ENCODE measurements around the gene CTSO. TPM values are rescaled to one million over a fixed set of nuclear protein-coding genes. Genes with fewer than 3 reads are reported as not detected.

Gene CTSO
- total and polyA plus RNA-seq, 3 donors from 2014 or later: 10.9 to 18.6 (median 16.7) TPM

DNA sequence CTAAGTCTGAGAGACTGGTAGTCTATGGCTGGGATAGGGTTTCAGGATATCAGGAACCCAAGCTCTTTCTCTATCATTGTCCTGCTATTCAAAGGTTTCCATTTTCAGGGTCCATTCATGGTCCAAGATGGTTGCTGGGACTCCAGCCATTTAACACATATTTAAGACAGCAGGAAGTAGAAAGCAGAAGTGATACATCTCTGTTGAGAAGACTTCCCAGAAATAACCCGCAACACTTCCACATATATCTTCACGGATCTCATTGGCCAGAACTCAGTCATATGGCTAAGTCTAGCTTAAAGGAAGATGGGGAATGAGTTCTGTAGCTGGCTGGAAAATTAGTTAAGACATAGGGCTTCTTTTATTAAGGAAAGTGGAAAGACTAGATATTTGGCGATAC, 23.8 kb downstream of the CTSO start:
- H3K4me1 ChIP-seq: no peaks in the 10 kb centered on the region
- WGBS, 2 donors: 98 to 100% methylated on average over 3 of the region's 3 CpGs
- no peaks in the 10 kb centered on the region for H3K9me3 ChIP-seq
- no peaks in the 10 kb centered on the region for H3K36me3 ChIP-seq (ENCODE audit: low read depth, missing control alignments)
- DNase-seq: no peak
- intact Hi-C loops (cut with DNase I; ENCODE audit: low total_unique reads): no loop called here
- H3K27me3 ChIP-seq: no peaks in the 10 kb centered on the region
- no peak overlapping the region for H3K4me3 ChIP-seq
- no peak overlapping the region for H3K27ac ChIP-seq
- TF ChIP-seq POLR2A (IDR thresholded peaks at IDR 0.05) (no peak), CTCF (IDR thresholded peaks at IDR 0.05) (no peak)

DNA sequence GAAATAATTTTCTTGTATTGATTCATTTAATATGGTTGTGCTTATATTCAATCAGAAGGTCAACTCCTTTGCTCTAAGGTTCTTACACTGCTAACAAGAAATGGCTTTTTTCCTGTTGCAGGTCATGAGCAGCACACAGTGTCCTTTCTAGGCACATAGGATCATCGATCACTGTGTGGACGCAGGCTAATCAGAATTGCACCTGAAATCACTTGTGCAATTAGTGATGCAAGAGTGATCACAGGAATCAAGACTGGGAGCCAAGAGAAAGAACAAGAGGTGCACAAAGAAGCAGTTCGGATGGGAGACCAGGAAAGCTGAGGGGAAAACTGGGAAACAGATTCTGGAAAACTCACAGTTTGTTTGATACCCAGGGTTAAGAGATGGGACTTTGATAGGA, 29.0 kb downstream of the CTSO start:
- TF ChIP-seq CTCF (IDR thresholded peaks at IDR 0.05) (no peak), POLR2A (IDR thresholded peaks at IDR 0.05) (no peak)
- Histone ChIP-seq H3K27ac (no peak overlapping the region), H3K27me3 (no peaks in the 10 kb centered on the region), H3K4me1 (no peaks in the 10 kb centered on the region), H3K9me3 (no peaks in the 10 kb centered on the region), H3K36me3 (ENCODE audit: low read depth, missing control alignments) (no peaks in the 10 kb centered on the region), H3K4me3 (no peak overlapping the region)
- no peak for DNase-seq
- 48 to 74% methylated on average over 3 of the region's 3 CpGs for WGBS, 2 donors
- intact Hi-C loops (cut with DNase I; ENCODE audit: low total_unique reads): no loop called here

- intact Hi-C loops (cut with DNase I; ENCODE audit: low total_unique reads): no loop called here
- Histone ChIP-seq H3K27me3 (no peaks in the 10 kb centered on the region), H3K9me3 (no peaks in the 10 kb centered on the region), H3K27ac (no peak overlapping the region), H3K36me3 (ENCODE audit: low read depth, missing control alignments) (no peaks in the 10 kb centered on the region), H3K4me3 (no peak overlapping the region), H3K4me1 (no peaks in the 10 kb centered on the region)
- 87 to 91% methylated on average over 1 of the region's 1 CpG for WGBS, 2 donors
- DNase-seq: no peak
- no peak for TF ChIP-seq POLR2A (IDR thresholded peaks at IDR 0.05)
- no peak for TF ChIP-seq CTCF (IDR thresholded peaks at IDR 0.05)
Measured at GRCh38 chr4:155921597-155921996, 32.1 kb downstream of the CTSO start.

DNA sequence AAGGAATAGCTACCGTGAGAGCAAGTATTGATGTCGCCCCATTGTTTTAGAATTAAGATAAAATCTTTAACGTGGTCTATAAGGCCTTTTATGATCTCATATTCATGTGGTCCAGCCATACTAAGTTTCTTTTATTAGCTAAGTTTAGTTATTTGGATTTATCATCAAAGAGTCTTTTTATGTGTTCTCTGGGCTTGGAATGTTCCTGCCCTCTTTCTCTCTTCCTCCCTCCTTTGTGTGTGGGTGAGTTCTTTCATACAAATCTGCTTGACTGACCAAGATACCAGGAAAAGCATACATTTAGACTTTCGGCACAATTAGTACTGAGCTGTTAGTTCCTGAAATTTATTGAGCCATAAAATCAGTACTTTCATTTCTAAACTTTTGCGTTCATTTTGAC, 38.9 kb downstream of the CTSO start:
- intact Hi-C loops (cut with DNase I; ENCODE audit: low total_unique reads): no loop called here
- Histone ChIP-seq H3K36me3 (ENCODE audit: low read depth, missing control alignments) (no peaks in the 10 kb centered on the region), H3K4me1 (no peaks in the 10 kb centered on the region), H3K27me3 (no peaks in the 10 kb centered on the region), H3K4me3 (no peak overlapping the region), H3K27ac (no peak overlapping the region), H3K9me3 (no peaks in the 10 kb centered on the region)
- DNase-seq: no peak
- WGBS, 2 donors: 28 to 37% methylated on average over 5 of the region's 5 CpGs
- no peak for TF ChIP-seq POLR2A (IDR thresholded peaks at IDR 0.05)
- no peak for TF ChIP-seq CTCF (IDR thresholded peaks at IDR 0.05)

GRCh38 chr4:155911905-155912304, 41.8 kb downstream of the CTSO start:
- DNase-seq: no peak
- TF ChIP-seq POLR2A (IDR thresholded peaks at IDR 0.05) (no peak), CTCF (IDR thresholded peaks at IDR 0.05) (no peak)
- Histone ChIP-seq H3K9me3 (no peaks in the 10 kb centered on the region), H3K4me3 (no peak overlapping the region), H3K4me1 (no peaks in the 10 kb centered on the region), H3K36me3 (ENCODE audit: low read depth, missing control alignments) (no peaks in the 10 kb centered on the region), H3K27ac (no peak overlapping the region), H3K27me3 (no peaks in the 10 kb centered on the region)
- 92 to 95% methylated on average over 1 of the region's 1 CpG for WGBS, 2 donors
- intact Hi-C loops (cut with DNase I; ENCODE audit: low total_unique reads): no loop called here

All from testis (tissue), 3 donors.